Measurements from ENCODE around the gene GRXCR2.
A peak's percentile ranks its signal among the peaks of the same experiment; 100 is the strongest.

Gene GRXCR2

DNA sequence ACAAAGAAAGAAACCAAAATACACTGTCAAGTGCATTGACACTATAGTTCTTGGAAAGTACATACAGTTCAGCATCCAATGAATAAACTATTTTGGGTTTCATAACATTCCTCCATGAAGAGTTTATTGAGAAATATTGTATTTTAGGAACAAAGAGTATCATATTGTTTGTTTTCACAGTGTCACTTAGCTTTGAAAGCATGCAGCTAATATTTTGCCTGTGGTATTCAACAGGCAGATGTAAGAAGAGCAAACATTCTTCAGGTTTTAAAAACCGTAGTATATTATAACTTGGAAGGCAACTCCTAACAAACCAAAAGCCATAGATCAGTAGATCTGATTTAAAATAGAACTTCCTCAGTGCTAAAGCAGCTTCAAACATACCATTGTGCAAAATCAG lies 42.2 kb downstream of the GRXCR2 start:
- Histone ChIP-seq H3K4me3 (ENCODE audit: low read depth, low read length) (no peak overlapping the region), H3K9me3 (ENCODE audit: control insufficient read depth, insufficient read depth, low read depth, low read length) (no peaks in the 10 kb centered on the region), H3K27ac (ENCODE audit: extremely low read depth, low read depth, low read length) (no peak overlapping the region; the same call in 1 of the 2 replicates), H3K4me1 (ENCODE audit: control insufficient read depth, insufficient read depth, low read length) (peaks cover 16% of the 10 kb centered on the region), H3K36me3 (ENCODE audit: control insufficient read depth in 2 of 2, insufficient read depth in 1 of 2, low read length in 2 of 2) (no peaks in the 10 kb centered on the region)
- ChIA-PET CTCF (interaction anchor here (0.6 to 3.7 kb wide), 5 partner anchors 8 to 288 kb away, joined by 3 to 13 read pairs (median 4); no protein-coding TSS in a partner anchor), POLR2A (no interaction called here)
- TF ChIP-seq KLF10 (tag by site-specific recombination; IDR thresholded peaks at IDR 0.05) = no peak
- no peak for TF ChIP-seq ZFP3 (tag by site-specific recombination; IDR thresholded peaks at IDR 0.05; ENCODE audit: low read depth)
- peak; percentile 60; the same call in 1 of the 2 replicates for TF ChIP-seq SCRT1 (tag by site-specific recombination; IDR thresholded peaks at IDR 0.05; ENCODE audit: borderline replicate concordance)
- TF ChIP-seq, protein P1, sequence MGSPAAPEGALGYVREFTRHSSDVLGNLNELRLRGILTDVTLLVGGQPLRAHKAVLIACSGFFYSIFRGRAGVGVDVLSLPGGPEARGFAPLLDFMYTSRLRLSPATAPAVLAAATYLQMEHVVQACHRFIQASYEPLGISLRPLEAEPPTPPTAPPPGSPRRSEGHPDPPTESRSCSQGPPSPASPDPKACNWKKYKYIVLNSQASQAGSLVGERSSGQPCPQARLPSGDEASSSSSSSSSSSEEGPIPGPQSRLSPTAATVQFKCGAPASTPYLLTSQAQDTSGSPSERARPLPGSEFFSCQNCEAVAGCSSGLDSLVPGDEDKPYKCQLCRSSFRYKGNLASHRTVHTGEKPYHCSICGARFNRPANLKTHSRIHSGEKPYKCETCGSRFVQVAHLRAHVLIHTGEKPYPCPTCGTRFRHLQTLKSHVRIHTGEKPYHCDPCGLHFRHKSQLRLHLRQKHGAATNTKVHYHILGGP (tag by site-specific recombination; IDR thresholded peaks at IDR 0.05) = peak; percentile 86
- TF ChIP-seq SCRT2 (tag by site-specific recombination; IDR thresholded peaks at IDR 0.05) = peak; percentile 81
- TF ChIP-seq, protein P2, sequence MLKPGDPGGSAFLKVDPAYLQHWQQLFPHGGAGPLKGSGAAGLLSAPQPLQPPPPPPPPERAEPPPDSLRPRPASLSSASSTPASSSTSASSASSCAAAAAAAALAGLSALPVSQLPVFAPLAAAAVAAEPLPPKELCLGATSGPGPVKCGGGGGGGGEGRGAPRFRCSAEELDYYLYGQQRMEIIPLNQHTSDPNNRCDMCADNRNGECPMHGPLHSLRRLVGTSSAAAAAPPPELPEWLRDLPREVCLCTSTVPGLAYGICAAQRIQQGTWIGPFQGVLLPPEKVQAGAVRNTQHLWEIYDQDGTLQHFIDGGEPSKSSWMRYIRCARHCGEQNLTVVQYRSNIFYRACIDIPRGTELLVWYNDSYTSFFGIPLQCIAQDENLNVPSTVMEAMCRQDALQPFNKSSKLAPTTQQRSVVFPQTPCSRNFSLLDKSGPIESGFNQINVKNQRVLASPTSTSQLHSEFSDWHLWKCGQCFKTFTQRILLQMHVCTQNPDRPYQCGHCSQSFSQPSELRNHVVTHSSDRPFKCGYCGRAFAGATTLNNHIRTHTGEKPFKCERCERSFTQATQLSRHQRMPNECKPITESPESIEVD (tag by site-specific recombination; IDR thresholded peaks at IDR 0.05) = peak; percentile 81

DNA sequence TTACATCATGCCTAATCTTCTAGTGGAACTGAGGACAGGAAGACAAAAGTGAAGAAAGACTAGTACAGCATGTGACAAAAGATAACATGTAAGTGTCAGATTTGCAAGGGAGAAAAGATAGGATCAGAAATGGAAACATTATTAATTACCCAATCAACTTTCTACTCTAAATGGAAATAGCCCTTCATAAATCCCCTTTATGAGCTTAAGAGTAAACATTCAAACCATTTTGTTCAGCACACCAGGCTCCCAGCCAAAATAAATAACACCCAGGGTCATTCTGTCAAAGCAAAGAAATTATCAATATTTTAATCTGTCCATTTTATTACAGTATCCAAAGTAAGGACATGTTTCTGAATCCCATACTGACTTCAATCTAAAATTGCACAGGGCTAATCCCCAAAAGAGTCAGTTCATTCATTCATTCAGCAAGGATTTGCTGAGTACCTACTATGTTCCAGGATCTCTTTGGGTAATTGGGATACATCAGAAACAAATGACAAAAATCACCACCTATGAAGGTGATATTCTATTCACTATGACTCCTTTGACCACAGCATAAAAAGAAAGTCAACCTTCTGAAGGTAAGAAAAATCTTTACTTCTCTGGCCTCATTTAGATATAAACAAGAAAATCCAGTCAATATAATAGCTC lies 43.0 kb downstream of the GRXCR2 start:
- Histone ChIP-seq H3K4me3 (ENCODE audit: low read depth, low read length) (no peak overlapping the region), H3K9me3 (ENCODE audit: control insufficient read depth, insufficient read depth, low read depth, low read length) (no peaks in the 10 kb centered on the region), H3K4me1 (ENCODE audit: control insufficient read depth, insufficient read depth, low read length) (peaks cover 16% of the 10 kb centered on the region), H3K36me3 (ENCODE audit: control insufficient read depth in 2 of 2, insufficient read depth in 1 of 2, low read length in 2 of 2) (no peaks in the 10 kb centered on the region), H3K27ac (ENCODE audit: extremely low read depth, low read depth, low read length) (no peak overlapping the region)
- ChIA-PET CTCF (interaction anchor here (2.4 to 3.7 kb wide), 2 partner anchors 58 to 65 kb away, joined by 4 to 13 read pairs; no protein-coding TSS in a partner anchor), POLR2A (no interaction called here)
- TF ChIP-seq, protein P1 (tag by site-specific recombination; IDR thresholded peaks at IDR 0.05) = peak; percentile 58
- TF ChIP-seq OSR2 (tag by site-specific recombination; IDR thresholded peaks at IDR 0.05) (peak; percentile 80; the same call in 1 of the 2 replicates), KLF10 (tag by site-specific recombination; IDR thresholded peaks at IDR 0.05) (peak; percentile 65), ZNF24 (tag by site-specific recombination; IDR thresholded peaks at IDR 0.05) (peak; percentile 89; the same call in 1 of the 2 replicates), BCL11A (tag by site-specific recombination; IDR thresholded peaks at IDR 0.05; ENCODE audit: low read depth) (peak; percentile 32; the same call in 1 of the 2 replicates), ZNF843 (tag by site-specific recombination; IDR thresholded peaks at IDR 0.05) (peak; percentile 91), MZF1 (tag by site-specific recombination; IDR thresholded peaks at IDR 0.05; ENCODE audit: borderline replicate concordance) (peak; percentile 93), ZNF341 (tag by site-specific recombination; IDR thresholded peaks at IDR 0.05; ENCODE audit: low read depth) (no peak), HOXA7 (CRISPR knock-in tag; IDR thresholded peaks at IDR 0.05; ENCODE audit: borderline replicate concordance) (no peak), ZNF555 (tag by site-specific recombination; conservative IDR thresholded peaks at IDR 0.05) (no peak), ZBTB17 (tag by site-specific recombination; IDR thresholded peaks at IDR 0.05) (peak; percentile 74; the same call in 1 of the 2 replicates), PRDM1 (tag by site-specific recombination; IDR thresholded peaks at IDR 0.05) (no peak), ZNF501 (tag by site-specific recombination; IDR thresholded peaks at IDR 0.05) (no peak)
- TF ChIP-seq, protein P3, sequence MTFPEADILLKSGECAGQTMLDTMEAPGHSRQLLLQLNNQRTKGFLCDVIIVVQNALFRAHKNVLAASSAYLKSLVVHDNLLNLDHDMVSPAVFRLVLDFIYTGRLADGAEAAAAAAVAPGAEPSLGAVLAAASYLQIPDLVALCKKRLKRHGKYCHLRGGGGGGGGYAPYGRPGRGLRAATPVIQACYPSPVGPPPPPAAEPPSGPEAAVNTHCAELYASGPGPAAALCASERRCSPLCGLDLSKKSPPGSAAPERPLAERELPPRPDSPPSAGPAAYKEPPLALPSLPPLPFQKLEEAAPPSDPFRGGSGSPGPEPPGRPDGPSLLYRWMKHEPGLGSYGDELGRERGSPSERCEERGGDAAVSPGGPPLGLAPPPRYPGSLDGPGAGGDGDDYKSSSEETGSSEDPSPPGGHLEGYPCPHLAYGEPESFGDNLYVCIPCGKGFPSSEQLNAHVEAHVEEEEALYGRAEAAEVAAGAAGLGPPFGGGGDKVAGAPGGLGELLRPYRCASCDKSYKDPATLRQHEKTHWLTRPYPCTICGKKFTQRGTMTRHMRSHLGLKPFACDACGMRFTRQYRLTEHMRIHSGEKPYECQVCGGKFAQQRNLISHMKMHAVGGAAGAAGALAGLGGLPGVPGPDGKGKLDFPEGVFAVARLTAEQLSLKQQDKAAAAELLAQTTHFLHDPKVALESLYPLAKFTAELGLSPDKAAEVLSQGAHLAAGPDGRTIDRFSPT (tag by site-specific recombination; IDR thresholded peaks at IDR 0.05) = 0 out of 2 replicates have a peak, but pooled peaks have one; percentile 45
- TF ChIP-seq, protein P2 (tag by site-specific recombination; IDR thresholded peaks at IDR 0.05) = peak; percentile 81
- TF ChIP-seq, protein P4, sequence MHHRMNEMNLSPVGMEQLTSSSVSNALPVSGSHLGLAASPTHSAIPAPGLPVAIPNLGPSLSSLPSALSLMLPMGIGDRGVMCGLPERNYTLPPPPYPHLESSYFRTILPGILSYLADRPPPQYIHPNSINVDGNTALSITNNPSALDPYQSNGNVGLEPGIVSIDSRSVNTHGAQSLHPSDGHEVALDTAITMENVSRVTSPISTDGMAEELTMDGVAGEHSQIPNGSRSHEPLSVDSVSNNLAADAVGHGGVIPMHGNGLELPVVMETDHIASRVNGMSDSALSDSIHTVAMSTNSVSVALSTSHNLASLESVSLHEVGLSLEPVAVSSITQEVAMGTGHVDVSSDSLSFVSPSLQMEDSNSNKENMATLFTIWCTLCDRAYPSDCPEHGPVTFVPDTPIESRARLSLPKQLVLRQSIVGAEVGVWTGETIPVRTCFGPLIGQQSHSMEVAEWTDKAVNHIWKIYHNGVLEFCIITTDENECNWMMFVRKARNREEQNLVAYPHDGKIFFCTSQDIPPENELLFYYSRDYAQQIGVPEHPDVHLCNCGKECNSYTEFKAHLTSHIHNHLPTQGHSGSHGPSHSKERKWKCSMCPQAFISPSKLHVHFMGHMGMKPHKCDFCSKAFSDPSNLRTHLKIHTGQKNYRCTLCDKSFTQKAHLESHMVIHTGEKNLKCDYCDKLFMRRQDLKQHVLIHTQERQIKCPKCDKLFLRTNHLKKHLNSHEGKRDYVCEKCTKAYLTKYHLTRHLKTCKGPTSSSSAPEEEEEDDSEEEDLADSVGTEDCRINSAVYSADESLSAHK (tag by site-specific recombination; IDR thresholded peaks at IDR 0.05) = peak; percentile 69
- TF ChIP-seq, protein P5, sequence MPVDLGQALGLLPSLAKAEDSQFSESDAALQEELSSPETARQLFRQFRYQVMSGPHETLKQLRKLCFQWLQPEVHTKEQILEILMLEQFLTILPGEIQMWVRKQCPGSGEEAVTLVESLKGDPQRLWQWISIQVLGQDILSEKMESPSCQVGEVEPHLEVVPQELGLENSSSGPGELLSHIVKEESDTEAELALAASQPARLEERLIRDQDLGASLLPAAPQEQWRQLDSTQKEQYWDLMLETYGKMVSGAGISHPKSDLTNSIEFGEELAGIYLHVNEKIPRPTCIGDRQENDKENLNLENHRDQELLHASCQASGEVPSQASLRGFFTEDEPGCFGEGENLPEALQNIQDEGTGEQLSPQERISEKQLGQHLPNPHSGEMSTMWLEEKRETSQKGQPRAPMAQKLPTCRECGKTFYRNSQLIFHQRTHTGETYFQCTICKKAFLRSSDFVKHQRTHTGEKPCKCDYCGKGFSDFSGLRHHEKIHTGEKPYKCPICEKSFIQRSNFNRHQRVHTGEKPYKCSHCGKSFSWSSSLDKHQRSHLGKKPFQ (tag by site-specific recombination; IDR thresholded peaks at IDR 0.05) = peak; percentile 68

All from HEK293 (cell line).